A549 treated with AZD9567 at 1 μM for 4 hours (cell line): ENCODE results near the gene USF2. TPM values are rescaled to one million over a fixed set of nuclear protein-coding genes. Genes with fewer than 3 reads are reported as not detected.

Source experiments
- total RNA-seq: library from RNA; stranded (reverse); fragments of 200-300 nt; extraction: Qiagen RNA extraction; gene quantifications from 5 replicates; pipeline ENCODE4 v1.2.3, GENCODE V29; 2022; ENCODE audit not compliant: insufficient read depth

USF2 gene
- total RNA-seq = 127 to 152 TPM (median 146 TPM) in 5 replicates

GRCh38 chr19:35268536-35269437 lies at the start of gene USF2:
Gene USF2 (plus strand): TSS chr19:35268962. CDS start chr19:35269102, 140 bp downstream.

GRCh38 chr19:35228177-35228930 lies 40.4 kb upstream of the USF2 start, which contains the start of gene FAM187B:
Gene FAM187B (minus strand): TSS chr19:35228739. CDS start chr19:35228680, 59 bp downstream.

GRCh38 chr19:35248310-35249145 lies 20.2 kb upstream of the USF2 start, which contains the start of gene LSR:
Gene LSR (plus strand): TSS chr19:35249002. CDS start chr19:35249023, 21 bp downstream.

GRCh38 chr19:35291916-35292315 lies 23.2 kb downstream of the USF2 start, which contains the start of gene MAG:
Gene MAG (plus strand): TSS chr19:35292161. CDS start chr19:35295409, 3,248 bp downstream.

GRCh38 chr19:35328851-35329285 lies 60.1 kb downstream of the USF2 start, which contains the start of gene CD22:
Gene CD22 (plus strand): TSS chr19:35329187. CDS start chr19:35332041, 2,854 bp downstream.

Other genes with a start within 250 kb of the USF2 start
- 8.7 to 17.8 TPM (median 17.2 TPM) in 5 replicates for gene SCN1B, start 238.5 kb upstream of the USF2 start, total RNA-seq
- 0.09 to 0.20 TPM (median 0.13 TPM) in 3 of 5 replicates, not detected in the others for gene HPN, start 227.2 kb upstream of the USF2 start, total RNA-seq
- 0.17 to 0.50 TPM (median 0.35 TPM) in 4 of 5 replicates, not detected in the other for gene FXYD3, start 153.1 kb upstream of the USF2 start, total RNA-seq
- gene LGI4, start 133.9 kb upstream of the USF2 start, total RNA-seq = 0.07 to 0.32 TPM (median 0.22 TPM) in 4 of 5 replicates, not detected in the other
- 0.21 to 0.88 TPM (median 0.29 TPM) in 4 of 5 replicates, not detected in the other for gene FXYD1, start 130.1 kb upstream of the USF2 start, total RNA-seq
- gene FXYD7, start 125.7 kb upstream of the USF2 start, total RNA-seq = 0.21 to 0.29 TPM (median 0.23 TPM) in 4 of 5 replicates, not detected in the other
- gene FXYD5, start 114.2 kb upstream of the USF2 start, total RNA-seq = 172 to 212 TPM (median 198 TPM) in 5 replicates
- not detected in 5 replicates for gene FAM187B, start 40.2 kb upstream of the USF2 start, total RNA-seq
- 5.7 to 11.3 TPM (median 9.0 TPM) in 5 replicates for gene LSR, start 20.0 kb upstream of the USF2 start, total RNA-seq
- gene HAMP, start 13.6 kb downstream of the USF2 start, total RNA-seq = 0.06 to 0.27 TPM (median 0.12 TPM) in 4 of 5 replicates, not detected in the other
- 0.09 to 0.13 TPM in 2 of 5 replicates, not detected in the others for gene MAG, start 23.2 kb downstream of the USF2 start, total RNA-seq
- 0.65 to 1.4 TPM (median 0.98 TPM) in 4 of 5 replicates, not detected in the other for gene CD22, start 60.2 kb downstream of the USF2 start, total RNA-seq
- 0.05 TPM in 1 of 5 replicates, not detected in the others for gene FFAR1, start 78.9 kb downstream of the USF2 start, total RNA-seq
- gene FFAR3, start 89.5 kb downstream of the USF2 start, total RNA-seq = 0.07 TPM in 1 of 5 replicates, not detected in the others
- not detected in 5 replicates for gene GPR42, start 102.1 kb downstream of the USF2 start, total RNA-seq
- 0.14 TPM in 1 of 5 replicates, not detected in the others for gene FFAR2, start 179.3 kb downstream of the USF2 start, total RNA-seq
- not detected in 5 replicates for gene KRTDAP, start 221.5 kb downstream of the USF2 start, total RNA-seq
- gene DMKN, start 244.7 kb downstream of the USF2 start, total RNA-seq = 32.2 to 38.6 TPM (median 34.4 TPM) in 5 replicates